ENCODE results near the gene USP4.
A peak's percentile ranks its signal among the peaks of the same experiment; 100 is the strongest.
"Not testable (repeated sequence)": the region's sequence is repeated elsewhere in the genome, so short reads cannot be mapped to it uniquely, and the experiment has no call there.

The USP4 gene

GRCh38 chr3:49351521-49352011 lies 11.7 kb upstream of the USP4 start:
- DNase-seq (ENCODE audit: low spot score): peak; percentile 20

- DNase-seq (ENCODE audit: low spot score): no peak
Measured at GRCh38 chr3:49349348-49350114, 9.7 kb upstream of the USP4 start.

DNA sequence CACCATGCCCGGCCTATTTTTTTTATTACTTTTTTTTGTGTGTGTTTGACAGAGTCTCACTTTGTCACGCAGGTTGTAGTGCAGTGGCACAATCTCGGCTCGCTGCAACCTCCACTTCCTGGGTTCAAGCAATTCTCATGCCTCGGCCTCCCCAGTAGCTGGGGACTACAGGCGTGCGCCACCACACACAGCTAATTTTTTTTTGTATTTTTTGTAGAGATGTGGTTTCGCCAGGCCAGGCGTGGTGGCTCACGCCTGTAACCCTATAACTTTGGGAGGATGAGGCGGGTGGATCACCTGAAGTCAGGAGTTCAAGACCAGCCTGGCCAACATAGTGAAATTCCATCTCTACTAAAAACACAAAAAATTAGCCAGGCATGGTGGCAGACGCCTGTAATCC lies 8.5 kb upstream of the USP4 start:
- not testable (repeated sequence) for DNase-seq (ENCODE audit: low spot score)

DNA sequence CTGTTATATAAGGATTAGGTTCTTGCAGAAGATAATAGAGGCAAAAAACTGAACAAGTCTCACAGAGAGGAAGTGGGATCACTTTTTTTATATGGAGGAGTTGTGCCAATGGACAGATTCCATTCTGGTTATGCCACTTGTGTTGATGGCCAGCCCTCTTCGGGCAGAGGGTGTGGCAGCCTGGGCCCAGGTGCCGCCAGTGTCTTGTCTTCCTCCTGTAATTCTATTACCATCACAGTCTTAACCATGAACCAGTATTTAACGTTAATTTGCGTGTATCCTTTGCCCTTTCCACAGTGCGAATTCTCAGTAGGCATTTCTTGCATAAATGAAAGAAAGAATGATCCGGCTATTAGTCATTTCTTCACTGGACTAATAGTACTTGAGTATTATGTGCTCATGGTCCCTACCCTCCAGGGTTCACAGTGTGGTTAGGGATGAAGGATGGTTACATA lies 7.0 kb upstream of the USP4 start:
- peak; percentile 34 for DNase-seq (ENCODE audit: low spot score)

DNA sequence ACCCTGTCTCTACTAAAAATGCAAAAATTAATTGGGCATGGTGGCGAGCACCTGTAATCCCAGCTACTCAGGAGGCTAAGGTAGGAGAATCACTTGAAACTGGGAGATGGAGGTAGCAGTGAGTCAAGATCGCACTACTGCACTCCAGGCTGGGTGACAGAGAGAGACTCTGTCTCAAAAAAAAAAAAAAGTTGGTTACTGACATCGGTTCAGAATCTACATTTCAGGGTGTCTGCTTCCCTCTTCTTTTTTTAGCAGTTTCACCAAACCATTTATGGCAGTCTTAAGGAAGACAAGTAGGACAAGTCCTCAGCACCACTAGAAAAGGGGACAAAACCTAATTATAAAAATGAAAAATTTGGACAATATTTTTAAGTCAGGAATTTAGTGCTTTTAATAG lies 3.3 kb upstream of the USP4 start:
- no peak for DNase-seq (ENCODE audit: low spot score)

DNA sequence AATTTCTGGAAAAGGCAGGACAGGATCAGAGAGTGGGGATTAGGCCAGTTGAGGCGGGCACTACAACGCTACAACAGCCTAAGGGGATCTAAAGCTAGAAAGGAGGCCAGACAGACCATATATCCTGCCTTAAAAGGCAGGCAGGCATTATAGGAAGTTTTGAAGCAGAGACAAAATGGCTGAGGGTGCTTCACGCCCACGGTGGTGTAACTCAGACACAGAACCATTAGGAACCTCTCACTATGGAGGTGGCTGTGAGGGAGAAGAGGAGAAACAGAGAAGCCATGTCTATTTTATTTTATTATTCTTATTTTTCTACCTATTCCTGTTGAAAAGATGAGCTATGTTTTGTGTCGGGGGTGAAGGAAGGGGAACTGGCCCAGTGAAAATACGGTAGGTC lies 2.1 kb upstream of the USP4 start:
- no peak for DNase-seq (ENCODE audit: low spot score)

GRCh38 chr3:49339581-49339940 lies 292 bp downstream of the USP4 start:
- no peak for DNase-seq (ENCODE audit: low spot score)

DNA sequence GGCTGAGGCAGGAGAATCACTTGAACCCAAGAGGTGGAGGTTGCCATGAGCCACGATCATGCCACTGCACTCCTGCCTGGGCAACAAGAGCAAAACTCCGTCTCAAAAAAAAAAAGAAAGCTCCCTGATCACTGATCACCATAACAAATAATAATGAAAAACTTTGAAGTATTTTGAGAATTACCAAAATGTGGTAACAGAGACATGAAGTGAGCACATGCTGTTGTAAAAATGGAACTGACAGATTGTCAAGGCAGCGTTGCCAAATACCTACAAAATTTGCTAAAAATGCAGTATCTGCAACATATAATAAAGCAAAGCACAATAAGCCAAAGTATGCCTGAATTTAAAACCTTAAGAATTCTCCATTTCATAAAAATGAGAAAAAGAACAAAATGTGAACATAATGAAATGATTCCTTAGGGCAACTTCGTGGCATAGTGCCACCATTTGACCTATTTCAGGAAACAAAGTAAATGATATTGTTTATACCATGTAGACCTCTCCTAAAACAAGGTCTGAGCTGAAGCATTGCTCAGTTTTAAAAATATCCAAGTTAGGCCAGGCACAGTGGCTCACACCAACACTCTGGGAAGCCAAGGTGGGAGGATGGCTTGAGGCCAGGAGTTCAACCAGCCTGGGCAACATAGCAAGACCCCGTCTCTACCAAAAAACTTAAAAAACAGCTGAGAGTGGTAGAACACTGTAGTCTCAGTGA lies 5.8 kb downstream of the USP4 start:
- DNase-seq (ENCODE audit: low spot score): no peak

DNA sequence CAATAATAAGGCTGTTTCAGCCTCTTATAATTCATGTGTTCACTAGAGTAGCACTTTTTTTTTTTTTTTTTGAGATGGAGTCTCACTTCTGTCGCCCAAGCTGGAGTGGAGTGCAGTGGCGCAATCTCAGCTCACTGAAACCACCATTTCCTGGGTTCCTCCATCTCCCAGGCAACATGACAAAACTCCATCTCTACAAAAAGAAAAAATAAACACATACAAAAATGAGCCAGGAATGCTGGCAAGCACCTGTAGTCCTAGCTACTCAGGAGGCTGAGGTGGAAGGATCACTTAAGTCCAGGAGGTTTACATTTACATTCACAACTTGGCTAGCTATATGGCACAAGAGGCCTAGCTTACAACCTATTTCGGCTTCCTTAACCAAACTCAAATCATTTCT lies 6.8 kb downstream of the USP4 start:
- DNase-seq (ENCODE audit: low spot score): no peak

GRCh38 chr3:49329186-49329585 lies 10.7 kb downstream of the USP4 start:
- DNase-seq (ENCODE audit: low spot score): no peak

DNA sequence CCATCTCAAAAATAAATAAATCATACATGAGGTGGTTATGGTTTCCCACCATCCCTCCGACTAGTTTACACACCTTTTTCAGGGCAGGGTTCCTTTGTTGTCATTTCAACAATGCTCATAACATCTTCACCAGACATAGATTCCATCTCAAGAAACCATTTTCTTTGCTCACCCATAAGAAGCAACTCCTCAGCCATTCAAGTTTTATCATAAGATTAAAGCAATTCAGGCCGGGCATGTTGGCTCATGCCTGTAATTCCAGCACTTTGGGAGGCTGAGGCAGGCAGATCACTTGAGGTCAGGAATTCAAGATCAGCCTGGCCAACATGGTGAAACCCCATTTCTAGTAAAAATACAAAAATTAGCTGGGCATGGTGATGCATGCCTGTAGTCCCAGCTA lies 11.5 kb downstream of the USP4 start:
- DNase-seq (ENCODE audit: low spot score): not testable (repeated sequence)

GRCh38 chr3:49327485-49327884 lies 12.4 kb downstream of the USP4 start:
- no peak for DNase-seq (ENCODE audit: low spot score)

- no peak for DNase-seq (ENCODE audit: low spot score)
Measured at GRCh38 chr3:49324768-49325167, 15.1 kb downstream of the USP4 start.

DNA sequence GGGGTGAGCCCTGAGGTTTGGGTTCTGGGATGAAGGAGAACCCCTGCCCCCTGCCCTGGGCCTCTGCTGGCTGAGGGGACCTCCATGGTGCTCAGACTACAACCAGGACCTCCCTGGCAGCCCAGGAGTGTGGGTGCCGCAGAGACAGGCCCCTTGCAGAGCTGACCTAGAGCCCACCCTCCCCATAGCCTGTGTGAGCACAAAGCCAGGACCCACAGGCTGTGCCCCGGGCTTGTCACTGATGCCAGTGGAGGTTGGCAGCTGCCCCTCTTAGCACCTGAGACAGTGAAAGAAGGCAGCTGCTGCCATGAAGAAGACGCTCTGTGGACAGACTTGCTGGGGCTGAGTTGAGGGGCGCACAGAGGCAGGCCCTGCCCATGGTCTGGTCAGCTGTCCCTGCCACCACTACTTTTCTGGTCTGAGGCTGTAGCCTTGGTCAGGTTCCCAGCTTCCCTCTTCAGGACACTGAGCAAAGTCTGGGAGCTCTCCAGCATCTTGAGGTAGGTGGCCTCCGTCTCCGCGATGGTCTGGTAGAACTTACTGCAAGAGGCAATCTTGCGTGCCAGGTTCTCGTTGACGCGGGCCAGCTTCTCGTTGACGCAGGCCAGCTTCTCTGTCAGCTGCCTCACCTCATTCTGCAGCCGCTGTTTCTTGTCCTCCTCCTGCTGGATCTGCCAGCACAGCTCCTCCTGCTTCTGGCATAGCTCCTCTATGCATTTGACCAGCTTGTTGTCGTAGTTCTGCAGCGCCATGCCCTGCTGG lies 23.0 kb downstream of the USP4 start:
- no peak for DNase-seq (ENCODE audit: low spot score)

DNA sequence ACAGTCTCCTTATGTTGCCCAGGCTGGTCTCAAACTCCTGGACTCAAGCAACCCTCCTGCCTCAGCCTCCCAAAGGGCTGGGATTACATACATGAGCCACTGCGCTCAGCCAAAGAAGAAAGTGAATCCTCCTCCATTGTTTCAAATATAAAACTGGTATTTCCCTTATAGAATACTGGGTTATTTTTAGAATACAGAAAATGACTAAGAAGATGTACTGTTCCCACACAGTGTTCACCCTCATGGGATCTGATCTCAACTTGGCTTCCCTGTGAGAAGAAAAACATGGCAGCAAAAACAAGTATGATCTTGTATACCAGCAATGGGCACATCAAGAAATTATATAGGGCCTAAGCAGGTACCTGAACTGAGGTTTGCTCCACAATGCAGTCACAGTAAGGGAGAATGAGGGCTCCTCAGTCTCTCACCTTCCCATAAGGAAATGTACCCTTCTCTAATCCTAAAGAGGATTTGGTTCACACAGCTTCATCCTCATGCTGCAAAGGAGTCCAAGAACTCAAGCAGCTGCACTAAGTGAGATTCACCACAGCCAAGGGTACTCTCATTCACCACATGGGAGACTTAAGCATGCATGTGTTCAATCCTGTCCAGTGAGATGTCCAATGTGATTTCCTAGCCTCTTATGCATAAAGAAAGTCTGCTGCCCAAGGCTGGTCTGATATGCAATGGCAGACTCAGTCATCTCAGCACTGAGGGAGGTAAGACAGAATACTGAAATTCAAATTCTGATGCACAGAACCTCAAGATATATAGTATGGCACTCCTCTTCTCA lies 25.8 kb downstream of the USP4 start:
- DNase-seq (ENCODE audit: low spot score): no peak

GRCh38 chr3:49311283-49311682 lies 28.6 kb downstream of the USP4 start:
- DNase-seq (ENCODE audit: low spot score): no peak

- DNase-seq (ENCODE audit: low spot score): no peak
Measured at GRCh38 chr3:49310677-49311076, 29.2 kb downstream of the USP4 start.

- DNase-seq (ENCODE audit: low spot score): no peak
Measured at GRCh38 chr3:49305608-49306007, 34.2 kb downstream of the USP4 start.

GRCh38 chr3:49302613-49303012 lies 37.2 kb downstream of the USP4 start:
- no peak for DNase-seq (ENCODE audit: low spot score)

DNA sequence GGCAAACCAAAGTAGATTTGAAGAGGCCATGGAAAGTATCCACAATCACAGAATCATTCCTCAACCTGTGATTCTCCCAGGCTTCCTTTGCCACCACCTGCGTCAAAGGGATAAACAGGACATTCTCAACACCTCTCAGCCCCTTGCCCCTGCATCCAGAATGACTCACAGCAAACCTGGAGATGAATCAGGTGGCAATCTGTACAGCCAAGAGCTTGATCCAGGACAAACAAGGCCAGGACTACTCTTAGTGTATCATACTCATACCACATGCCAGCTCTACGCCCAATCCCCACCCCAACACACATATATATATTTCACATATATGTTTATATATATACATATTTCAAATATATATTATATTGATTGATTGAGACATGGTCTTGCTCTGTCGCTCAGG lies 39.3 kb downstream of the USP4 start:
- DNase-seq (ENCODE audit: low spot score): no peak

DNA sequence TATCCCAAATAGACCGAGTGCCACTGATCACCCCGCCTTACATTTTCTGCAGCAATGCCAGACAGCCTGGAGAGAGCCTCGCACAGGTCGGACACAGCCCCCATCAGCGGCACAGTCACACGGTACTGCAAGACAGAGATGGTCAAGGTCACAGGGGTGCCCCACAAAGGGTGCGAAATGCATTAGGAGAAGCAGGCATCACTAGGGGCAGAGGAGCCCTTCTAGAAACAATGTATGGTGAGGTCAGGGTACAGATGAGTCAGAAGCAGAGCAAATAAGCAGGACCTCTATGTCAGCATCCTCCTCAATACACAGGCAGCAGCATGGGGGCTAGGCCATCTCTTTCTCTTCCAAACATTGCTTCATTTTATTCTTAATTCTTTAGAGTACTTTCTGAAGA lies 41.3 kb downstream of the USP4 start:
- DNase-seq (ENCODE audit: low spot score): no peak
